IPS-20b (cell line): ENCODE data around the gene ZFAND2B.
"Not testable (repeated sequence)": the region's sequence is repeated elsewhere in the genome, so short reads cannot be mapped to it uniquely, and the experiment has no call there.

Experiments used
- H3K27ac ChIP-seq: one replicate; pipeline ENCODE4 v1.5.1; 2013; ENCODE audit warnings: low read length
- H3K27me3 ChIP-seq: 2 replicates; pipeline ENCODE4 v1.6.1; 2013; ENCODE audit warnings: mild to moderate bottlenecking, low read length, inconsistent platforms; ENCODE audit not compliant: insufficient read depth
- H3K36me3 ChIP-seq: 2 replicates; pipeline ENCODE4 v1.6.1; 2013; ENCODE audit warnings: low read depth, mild to moderate bottlenecking, inconsistent platforms, low read length, moderate library complexity; ENCODE audit not compliant: insufficient read depth
- H3K4me1 ChIP-seq: 2 replicates; pipeline ENCODE4 v1.6.1; 2013; ENCODE audit warnings: mild to moderate bottlenecking, control low read depth, inconsistent platforms, low read length, moderate library complexity; ENCODE audit not compliant: insufficient read depth
- H3K4me3 ChIP-seq: 2 replicates; pipeline ENCODE4 v1.5.1; 2013; ENCODE audit warnings: mild to moderate bottlenecking, low read length, inconsistent platforms
- H3K9ac ChIP-seq: 2 replicates; pipeline ENCODE4 v1.6.1; 2013; ENCODE audit warnings: low read depth, mild to moderate bottlenecking, inconsistent platforms, low read length, moderate library complexity
- H3K9me3 ChIP-seq: 2 replicates; pipeline ENCODE4 v1.6.1; 2013; ENCODE audit warnings: mild to moderate bottlenecking, low read depth, low read length, inconsistent platforms; ENCODE audit not compliant: insufficient read depth

The ZFAND2B gene

GRCh38 chr2:219249203-219249980 is 42.8 kb downstream of the ZFAND2B start:
- peaks cover 33% of the 10 kb centered on the region for H3K27me3 ChIP-seq
- H3K9ac ChIP-seq: peak overlapping the region; percentile 30; the same call in 1 of the 2 replicates
- peaks cover 30% of the 10 kb centered on the region for H3K36me3 ChIP-seq

GRCh38 chr2:219250049-219250781 is 43.6 kb downstream of the ZFAND2B start:
- Histone ChIP-seq H3K36me3 (peaks cover 30% of the 10 kb centered on the region), H3K27ac (no peak overlapping the region), H3K9me3 (no peaks in the 10 kb centered on the region), H3K4me3 (no peak overlapping the region), H3K27me3 (peaks cover 41% of the 10 kb centered on the region), H3K4me1 (peaks cover 14% of the 10 kb centered on the region), H3K9ac (no peak overlapping the region)

More at GRCh38 chr2:219249203-219249980, 42.8 kb downstream of the ZFAND2B start:
- Histone ChIP-seq H3K4me3 (no peak overlapping the region), H3K9me3 (no peaks in the 10 kb centered on the region), H3K27ac (no peak overlapping the region), H3K4me1 (peaks cover 18% of the 10 kb centered on the region)

- no peaks in the 10 kb centered on the region for H3K9me3 ChIP-seq
- H3K36me3 ChIP-seq: peaks cover 30% of the 10 kb centered on the region
- peaks cover 14% of the 10 kb centered on the region for H3K4me1 ChIP-seq
- peaks cover 56% of the 10 kb centered on the region for H3K27me3 ChIP-seq
- H3K4me3 ChIP-seq: no peak overlapping the region
- no peak overlapping the region for H3K27ac ChIP-seq
- no peak overlapping the region for H3K9ac ChIP-seq
Observed at GRCh38 chr2:219251656-219252055, 45.1 kb downstream of the ZFAND2B start.

GRCh38 chr2:219252084-219252483 is 45.5 kb downstream of the ZFAND2B start:
- Histone ChIP-seq H3K4me3 (peak overlapping the region; percentile 58; the same call in 1 of the 2 replicates), H3K4me1 (peaks cover 14% of the 10 kb centered on the region), H3K36me3 (peaks cover 29% of the 10 kb centered on the region), H3K9ac (peak overlapping the region; percentile 33; the same call in 1 of the 2 replicates), H3K27me3 (peaks cover 59% of the 10 kb centered on the region), H3K27ac (no peak overlapping the region), H3K9me3 (no peaks in the 10 kb centered on the region)

- Histone ChIP-seq H3K27me3 (peaks cover 59% of the 10 kb centered on the region), H3K9me3 (no peaks in the 10 kb centered on the region), H3K36me3 (peaks cover 25% of the 10 kb centered on the region), H3K27ac (no peak overlapping the region), H3K4me3 (peak overlapping the region; percentile 58), H3K4me1 (peaks cover 14% of the 10 kb centered on the region), H3K9ac (peak overlapping the region; percentile 33; the same call in 1 of the 2 replicates)
Observed at GRCh38 chr2:219252570-219252899, 46.0 kb downstream of the ZFAND2B start.

GRCh38 chr2:219252900-219253752 is 46.5 kb downstream of the ZFAND2B start, which contains the start of gene TUBA4B:
TSS of gene TUBA4B (plus strand) at chr2:219253243. CDS start at chr2:219253408, 165 bp downstream.
- Histone ChIP-seq H3K4me1 (peaks cover 14% of the 10 kb centered on the region), H3K9me3 (no peaks in the 10 kb centered on the region), H3K36me3 (peaks cover 19% of the 10 kb centered on the region), H3K27ac (no peak within 1 kb of the TSS), H3K27me3 (peaks cover 59% of the 10 kb centered on the region), H3K4me3 (peak within 1 kb of the TSS; percentile 58), H3K9ac (peak within 1 kb of the TSS; percentile 33; the same call in 1 of the 2 replicates)

GRCh38 chr2:219253753-219254589 is 47.4 kb downstream of the ZFAND2B start, which contains the start of gene TUBA4A:
TSS of gene TUBA4A (minus strand) at chr2:219253918. CDS start at chr2:219253858, 60 bp downstream.
- Histone ChIP-seq H3K9ac (peak within 1 kb of the TSS; percentile 33; the same call in 1 of the 2 replicates), H3K36me3 (peaks cover 15% of the 10 kb centered on the region; the same call in 1 of the 2 replicates), H3K4me3 (peak within 1 kb of the TSS; percentile 58), H3K27me3 (peaks cover 59% of the 10 kb centered on the region), H3K4me1 (peaks cover 14% of the 10 kb centered on the region), H3K27ac (no peak within 1 kb of the TSS), H3K9me3 (no peaks in the 10 kb centered on the region)

GRCh38 chr2:219254590-219255201 is 48.1 kb downstream of the ZFAND2B start:
- H3K27ac ChIP-seq: no peak overlapping the region
- H3K27me3 ChIP-seq: peaks cover 64% of the 10 kb centered on the region
- peak overlapping the region; percentile 58; the same call in 1 of the 2 replicates for H3K4me3 ChIP-seq
- H3K36me3 ChIP-seq: peaks cover 11% of the 10 kb centered on the region; the same call in 1 of the 2 replicates
- H3K9me3 ChIP-seq: no peaks in the 10 kb centered on the region
- no peak overlapping the region for H3K9ac ChIP-seq
- H3K4me1 ChIP-seq: peaks cover 7% of the 10 kb centered on the region

GRCh38 chr2:219258942-219259341 is 52.4 kb downstream of the ZFAND2B start:
- not testable (repeated sequence) for H3K36me3 ChIP-seq, H3K27ac ChIP-seq, H3K9ac ChIP-seq, H3K4me3 ChIP-seq, H3K9me3 ChIP-seq, H3K4me1 ChIP-seq
- H3K27me3 ChIP-seq: peaks cover 52% of the 10 kb centered on the region
